ENCODE measurements around the gene ADGRL3. TPM values are rescaled to one million over a fixed set of nuclear protein-coding genes. Genes with fewer than 3 reads are reported as not detected.

Gene ADGRL3
- total and polyA plus RNA-seq, 7 donors, result 0.06 to 2.8 (median 0.42) TPM

DNA sequence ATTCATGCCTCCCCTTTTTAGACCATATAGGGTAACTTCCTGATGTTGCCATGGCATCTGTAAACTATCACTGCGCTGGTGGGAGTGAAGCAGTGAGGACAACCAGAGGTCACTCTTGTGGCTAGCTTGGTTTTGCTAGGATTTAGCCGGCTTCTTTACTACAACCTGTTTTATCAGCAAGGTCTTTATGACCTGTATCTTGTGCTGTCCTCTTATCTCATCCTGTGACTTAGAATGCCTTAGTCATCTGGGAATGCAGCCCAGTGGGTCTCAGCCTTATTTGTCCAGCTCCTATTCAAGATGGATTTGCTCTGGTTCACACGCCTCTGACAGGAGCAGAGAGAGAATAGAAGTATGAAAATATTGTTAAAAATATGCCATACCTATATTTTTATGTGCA lies 355.7 kb downstream of the ADGRL3 start:
- Histone ChIP-seq H3K36me3 (ENCODE audit: insufficient read depth in 1 of 2, low read depth in 1 of 2) (no peaks in the 10 kb centered on the region), H3K4me3 (no peak overlapping the region), H3K4me1 (no peaks in the 10 kb centered on the region), H3K27ac (no peak overlapping the region), H3K9me3 (no peaks in the 10 kb centered on the region), H3K27me3 (ENCODE audit: insufficient read depth in 3 of 3, low read length in 2 of 3) (no peaks in the 10 kb centered on the region)
- intact Hi-C loops (cut with DNase I), result no loop called here
- WGBS, 3 donors, result 63 to 75% (median 63%) methylated on average over 3 of the region's 3 CpGs
- DNase-seq (no peak), ATAC-seq (no peak)
- TF ChIP-seq CTCF (IDR thresholded peaks at IDR 0.05), result no peak

DNA sequence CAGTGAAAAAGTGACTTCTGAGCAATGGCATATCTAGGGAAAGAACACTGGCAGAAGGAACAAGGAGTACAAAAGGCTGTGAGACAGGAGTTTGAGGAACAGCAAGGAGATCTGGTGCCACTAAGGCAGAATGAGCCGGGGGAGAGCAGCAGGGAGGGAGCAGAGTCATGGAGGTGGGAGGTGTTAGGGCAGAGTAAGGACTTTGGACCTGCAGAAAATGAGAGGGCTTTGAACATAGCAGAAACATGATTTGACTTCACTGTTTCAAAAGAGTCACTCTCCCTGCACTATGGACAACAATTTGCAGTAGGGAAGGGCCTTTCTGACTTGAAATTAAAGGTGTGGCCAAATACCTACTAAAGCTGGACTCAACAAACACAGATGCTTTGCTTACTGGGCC lies 356.2 kb downstream of the ADGRL3 start:
- no peaks in the 10 kb centered on the region for H3K27me3 ChIP-seq (ENCODE audit: insufficient read depth in 3 of 3, low read length in 2 of 3)
- 76 to 100% (median 93%) methylated on average over 1 of the region's 1 CpG for WGBS, 3 donors

DNA sequence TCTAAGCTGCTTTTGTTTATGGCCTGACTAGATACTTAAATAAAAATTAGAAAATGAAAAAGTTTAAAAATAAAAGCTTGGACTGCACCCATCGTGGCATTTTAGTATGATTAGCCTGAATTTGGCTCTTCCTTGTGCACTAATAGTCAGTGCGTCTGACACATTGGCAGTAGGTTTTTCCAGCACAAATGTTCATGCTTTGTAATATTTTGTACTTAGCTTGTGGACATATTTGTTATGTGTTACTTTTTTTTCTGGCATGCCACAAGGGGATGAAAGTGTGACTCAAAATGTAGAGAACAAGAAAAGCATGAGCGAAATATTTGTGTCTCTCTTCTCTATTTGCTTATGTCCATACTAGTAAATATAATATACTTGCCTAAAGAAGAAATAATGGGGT lies 359.3 kb downstream of the ADGRL3 start:
- no peak for TF ChIP-seq CTCF (IDR thresholded peaks at IDR 0.05)
- no peak overlapping the region for H3K27ac ChIP-seq
- intact Hi-C loops (cut with DNase I), result no loop called here
- ATAC-seq (no peak), DNase-seq (no peak)
- H3K36me3 ChIP-seq (ENCODE audit: insufficient read depth in 1 of 2, low read depth in 1 of 2), result no peaks in the 10 kb centered on the region
- no peaks in the 10 kb centered on the region for H3K4me1 ChIP-seq
- no peaks in the 10 kb centered on the region for H3K27me3 ChIP-seq (ENCODE audit: insufficient read depth in 3 of 3, low read length in 2 of 3)
- H3K4me3 ChIP-seq, result no peak overlapping the region
- WGBS, 3 donors, result 42 to 54% (median 44%) methylated on average over 3 of the region's 3 CpGs
- H3K9me3 ChIP-seq, result no peaks in the 10 kb centered on the region

More for the DNA sequence above, 356.2 kb downstream of the ADGRL3 start:
- DNase-seq, result no peak
- ATAC-seq, result no peak
- no peak overlapping the region for H3K4me3 ChIP-seq
- no peaks in the 10 kb centered on the region for H3K36me3 ChIP-seq (ENCODE audit: insufficient read depth in 1 of 2, low read depth in 1 of 2)
- intact Hi-C loops (cut with DNase I), result no loop called here
- no peak for TF ChIP-seq CTCF (IDR thresholded peaks at IDR 0.05)
- H3K27ac ChIP-seq, result no peak overlapping the region
- H3K4me1 ChIP-seq, result no peaks in the 10 kb centered on the region
- no peaks in the 10 kb centered on the region for H3K9me3 ChIP-seq

GRCh38 chr4:61561028-61561427 lies 360.9 kb downstream of the ADGRL3 start:
- TF ChIP-seq CTCF (IDR thresholded peaks at IDR 0.05), result no peak
- intact Hi-C loops (cut with DNase I), result no loop called here
- Histone ChIP-seq H3K27me3 (ENCODE audit: insufficient read depth in 3 of 3, low read length in 2 of 3) (no peaks in the 10 kb centered on the region), H3K27ac (no peak overlapping the region), H3K4me1 (no peaks in the 10 kb centered on the region), H3K36me3 (ENCODE audit: insufficient read depth in 1 of 2, low read depth in 1 of 2) (no peaks in the 10 kb centered on the region), H3K4me3 (no peak overlapping the region), H3K9me3 (no peaks in the 10 kb centered on the region)
- no peak for DNase-seq
- ATAC-seq, result no peak

GRCh38 chr4:61571761-61572559 lies 371.8 kb downstream of the ADGRL3 start:
- Histone ChIP-seq H3K9me3 (no peaks in the 10 kb centered on the region), H3K4me1 (no peaks in the 10 kb centered on the region), H3K27me3 (ENCODE audit: insufficient read depth in 3 of 3, low read length in 2 of 3) (no peaks in the 10 kb centered on the region), H3K36me3 (ENCODE audit: insufficient read depth in 1 of 2, low read depth in 1 of 2) (no peaks in the 10 kb centered on the region), H3K4me3 (no peak overlapping the region), H3K27ac (no peak overlapping the region)
- WGBS, 3 donors, result 69 to 90% (median 80%) methylated on average over 2 of the region's 2 CpGs
- intact Hi-C loops (cut with DNase I), result no loop called here
- DNase-seq, result no peak
- no peak for ATAC-seq
- no peak for TF ChIP-seq CTCF (IDR thresholded peaks at IDR 0.05)

Measured in psoas muscle (tissue), 8 donors.